IPS-NIHi11 (cell line): ENCODE measurements around the gene SLC9A4.

ENCODE experiments used
- DNase-seq: peaks from one replicate; pipeline ENCODE4 v3.0.0; 2012; ENCODE audit warnings: mixed read lengths, low spot score

Gene SLC9A4

GRCh38 chr2:102453501-102453900, 19.5 kb upstream of the SLC9A4 start:
- no peak for DNase-seq

- DNase-seq: no peak
These were observed 17.9 kb upstream of the SLC9A4 start for GRCh38 chr2:102455061-102455670.

- no peak for DNase-seq
These were observed 12.6 kb upstream of the SLC9A4 start for GRCh38 chr2:102460467-102460866.

- DNase-seq: no peak
These were observed 11.8 kb upstream of the SLC9A4 start for GRCh38 chr2:102461188-102461587.

- DNase-seq: no peak
These were observed 9.9 kb upstream of the SLC9A4 start for GRCh38 chr2:102463160-102463559.

- DNase-seq: no peak
These were observed 2.9 kb upstream of the SLC9A4 start for GRCh38 chr2:102470168-102470567.

- no peak for DNase-seq
These were observed 605 bp downstream of the SLC9A4 start for GRCh38 chr2:102473631-102474030.

GRCh38 chr2:102474785-102475184, 1.8 kb downstream of the SLC9A4 start:
- no peak for DNase-seq

GRCh38 chr2:102478686-102479470, 5.9 kb downstream of the SLC9A4 start:
- DNase-seq: no peak

- DNase-seq: no peak
These were observed 7.5 kb downstream of the SLC9A4 start for GRCh38 chr2:102480285-102481195.

- DNase-seq: no peak
These were observed 8.9 kb downstream of the SLC9A4 start for GRCh38 chr2:102481931-102482330.

- no peak for DNase-seq
These were observed 10.1 kb downstream of the SLC9A4 start for GRCh38 chr2:102483086-102483485.

GRCh38 chr2:102484310-102485061, 11.5 kb downstream of the SLC9A4 start:
- no peak for DNase-seq

- DNase-seq: no peak
These were observed 12.2 kb downstream of the SLC9A4 start for GRCh38 chr2:102485147-102485785.

- DNase-seq: no peak
These were observed 14.1 kb downstream of the SLC9A4 start for GRCh38 chr2:102486941-102487702.

GRCh38 chr2:102487761-102488462, 14.9 kb downstream of the SLC9A4 start:
- peak; percentile 19 for DNase-seq

GRCh38 chr2:102489646-102490045, 16.6 kb downstream of the SLC9A4 start:
- no peak for DNase-seq

GRCh38 chr2:102492006-102492405, 19.0 kb downstream of the SLC9A4 start:
- no peak for DNase-seq

GRCh38 chr2:102494570-102494969, 21.5 kb downstream of the SLC9A4 start:
- DNase-seq: no peak

- no peak for DNase-seq
These were observed 25.4 kb downstream of the SLC9A4 start for GRCh38 chr2:102498414-102498813.
